Keratinocyte (primary cell): ENCODE measurements around the gene DSCAML1. TPM values are rescaled to one million over a fixed set of nuclear protein-coding genes. Genes with fewer than 3 reads are reported as not detected.

Experiments used
- DNase-seq: peaks from one replicate; pipeline ENCODE4 v3.0.0-alpha.2; 2011; ENCODE audit warnings: low read depth, missing footprints, low spot score
- FAIRE-seq: peaks from 2 replicates; lab custom pipeline; 2011; peaks lifted over from hg19 to GRCh38; lab: Jason Lieb, UNC
- H2AFZ ChIP-seq: 2 replicates; pipeline ENCODE4 v1.6.0; 2012; ENCODE audit warnings: low read length, control low read depth, inconsistent platforms; ENCODE audit not compliant: control insufficient read depth
- H3K27ac ChIP-seq: 2 replicates; pipeline ENCODE4 v1.5.1; 2011; ENCODE audit warnings: low read length; ENCODE audit not compliant: control insufficient read depth, insufficient read depth
- H3K27me3 ChIP-seq: 3 replicates; pipeline ENCODE4 v1.6.0; 2011; ENCODE audit warnings: low read length; ENCODE audit not compliant: control insufficient read depth, insufficient read depth; ENCODE audit errors: extremely low read depth
- H3K36me3 ChIP-seq, 2 experiments: 2 replicates in 1 of 2; 3 replicates in 1 of 2; pipeline ENCODE4 v1.5.1; 2011; ENCODE audit warnings: low read length in 2 of 2, mild to moderate bottlenecking in 1 of 2; ENCODE audit not compliant: control insufficient read depth in 2 of 2, insufficient read depth in 2 of 2; ENCODE audit errors: extremely low read depth in 1 of 2
- H3K4me1 ChIP-seq: 3 replicates; pipeline ENCODE4 v1.5.1; 2011; ENCODE audit warnings: low read length; ENCODE audit not compliant: control insufficient read depth, insufficient read depth; ENCODE audit errors: extremely low read depth
- H3K4me2 ChIP-seq: 3 replicates; pipeline ENCODE4 v1.6.0; 2011; ENCODE audit warnings: low read depth, low read length; ENCODE audit not compliant: control insufficient read depth, insufficient read depth; ENCODE audit errors: extremely low read depth
- H3K4me3 ChIP-seq, 3 experiments: fragments of 200-600 bp in 1 of 3; sonication (generic) in 1 of 3; 2 replicates in 2 of 3; 3 replicates in 1 of 3; pipeline ENCODE4 v1.5.1; 2011 to 2016; ENCODE audit warnings: low read length in 3 of 3, mild to moderate bottlenecking in 3 of 3, control low read depth in 2 of 3, inconsistent platforms in 1 of 3, low read depth in 1 of 3, mixed read lengths in 1 of 3, mixed run types in 1 of 3, moderate library complexity in 1 of 3; ENCODE audit not compliant: control insufficient read depth in 2 of 3, insufficient read depth in 2 of 3; ENCODE audit errors: extremely low read depth in 1 of 3
- H3K79me2 ChIP-seq: 2 replicates; pipeline ENCODE4 v1.6.0; 2012; ENCODE audit warnings: low read length; ENCODE audit not compliant: control insufficient read depth, insufficient read depth
- H3K9ac ChIP-seq: 3 replicates; pipeline ENCODE4 v1.6.0; 2011; ENCODE audit warnings: low read length; ENCODE audit not compliant: control insufficient read depth, insufficient read depth; ENCODE audit errors: extremely low read depth
- H3K9me1 ChIP-seq: 3 replicates; pipeline ENCODE4 v1.6.0; 2011; ENCODE audit warnings: low read length; ENCODE audit not compliant: control insufficient read depth, insufficient read depth; ENCODE audit errors: extremely low read depth
- H3K9me3 ChIP-seq: 2 replicates; pipeline ENCODE4 v1.5.1; 2012; ENCODE audit warnings: low read depth, low read length; ENCODE audit not compliant: control insufficient read depth
- H4K20me1 ChIP-seq: 3 replicates; pipeline ENCODE4 v1.6.0; 2011; ENCODE audit warnings: low read length; ENCODE audit not compliant: control insufficient read depth, insufficient read depth; ENCODE audit errors: extremely low read depth
- EZH2 ChIP-seq: IDR thresholded peaks from one replicate; pipeline ENCODE4 v1.6.1; 2012; ENCODE audit warnings: inconsistent platforms, mild to moderate bottlenecking, low read length, moderate library complexity
- dilution Hi-C: fragments of 300-500 bp; cut with MboI; formaldehyde crosslinking; loops from one replicate; pipeline ENCODE4 v1.7.0; 2020; ENCODE audit warnings: low sequenced_read_pairs; ENCODE audit not compliant: extremely low pct_ligation_motif_present
- polyA plus RNA-seq, 5 experiments: library from polyadenylated mRNA; depleted of rRNA in 3 of 5; stranded (reverse) in 3 of 5; stranded (forward) in 1 of 5; unstranded in 1 of 5; fragments of >200 nt; gene quantifications; 1 replicate in 1 of 5; 2 replicates in 3 of 5; 3 replicates in 1 of 5; pipeline versions ENCODE4 v1.2.1 to v1.2.3, GENCODE V29; 2011 to 2012; ENCODE audit warnings: missing spikeins in 2 of 5, low read depth in 1 of 5, low replicate concordance in 1 of 5
- TF ChIP-seq, protein P1 (sequence below), 3 experiments: IDR thresholded peaks in 1 of 3; conservative IDR thresholded peaks in 1 of 3; optimal IDR thresholded peaks in 1 of 3; 2 replicates in 2 of 3; 3 replicates in 1 of 3; pipeline versions ENCODE3 to v1.5.1; 2011; ENCODE audit warnings: low read length in 3 of 3, mild to moderate bottlenecking in 3 of 3, moderate library complexity in 2 of 3, control low read depth in 1 of 3, inconsistent platforms in 1 of 3; ENCODE audit not compliant: insufficient read depth in 2 of 3; ENCODE audit errors: extremely low read depth in 1 of 3

The DSCAML1 gene
- polyA plus RNA-seq, 1 donor (not counting 4 experiments of a cell fraction or from before 2014, with no cell fraction given), result not detected

DNA sequence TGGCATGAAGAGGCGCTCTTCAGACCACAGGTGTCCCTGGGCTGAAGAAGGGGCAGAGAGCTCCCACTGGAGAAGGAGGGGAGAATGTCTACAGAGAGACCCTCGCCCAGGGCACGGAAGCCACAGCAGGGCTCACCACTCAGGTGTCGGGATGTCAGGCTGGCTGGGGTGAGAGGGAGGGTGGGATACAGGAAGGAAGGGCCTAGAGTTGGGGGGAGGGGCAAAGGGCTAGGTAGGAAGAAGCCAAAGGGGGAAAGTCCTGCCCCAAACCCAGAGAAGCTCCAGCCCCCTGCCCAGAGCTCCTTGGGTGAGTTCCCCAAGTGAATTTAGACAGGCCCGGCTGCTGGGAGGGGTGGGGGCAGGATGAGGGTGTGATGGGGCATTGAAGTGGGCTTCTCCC lies 237.3 kb downstream of the DSCAML1 start:
- no peak overlapping the region for H3K27ac ChIP-seq
- TF ChIP-seq, protein P1, sequence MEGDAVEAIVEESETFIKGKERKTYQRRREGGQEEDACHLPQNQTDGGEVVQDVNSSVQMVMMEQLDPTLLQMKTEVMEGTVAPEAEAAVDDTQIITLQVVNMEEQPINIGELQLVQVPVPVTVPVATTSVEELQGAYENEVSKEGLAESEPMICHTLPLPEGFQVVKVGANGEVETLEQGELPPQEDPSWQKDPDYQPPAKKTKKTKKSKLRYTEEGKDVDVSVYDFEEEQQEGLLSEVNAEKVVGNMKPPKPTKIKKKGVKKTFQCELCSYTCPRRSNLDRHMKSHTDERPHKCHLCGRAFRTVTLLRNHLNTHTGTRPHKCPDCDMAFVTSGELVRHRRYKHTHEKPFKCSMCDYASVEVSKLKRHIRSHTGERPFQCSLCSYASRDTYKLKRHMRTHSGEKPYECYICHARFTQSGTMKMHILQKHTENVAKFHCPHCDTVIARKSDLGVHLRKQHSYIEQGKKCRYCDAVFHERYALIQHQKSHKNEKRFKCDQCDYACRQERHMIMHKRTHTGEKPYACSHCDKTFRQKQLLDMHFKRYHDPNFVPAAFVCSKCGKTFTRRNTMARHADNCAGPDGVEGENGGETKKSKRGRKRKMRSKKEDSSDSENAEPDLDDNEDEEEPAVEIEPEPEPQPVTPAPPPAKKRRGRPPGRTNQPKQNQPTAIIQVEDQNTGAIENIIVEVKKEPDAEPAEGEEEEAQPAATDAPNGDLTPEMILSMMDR (optimal IDR thresholded peaks at IDR 0.05 in 1 of 3, IDR thresholded peaks at IDR 0.05 in 1 of 3, conservative IDR thresholded peaks at IDR 0.05 in 1 of 3; ENCODE audit: extremely low read depth in 1 of 3, insufficient read depth in 2 of 3, low read length in 3 of 3), result no peak
- TF ChIP-seq EZH2, result no peak
- no peaks in the 10 kb centered on the region for H3K79me2 ChIP-seq
- no peaks in the 10 kb centered on the region for H3K36me3 ChIP-seq
- dilution Hi-C loops, result no loop called here
- no peaks in the 10 kb centered on the region for H3K9me3 ChIP-seq
- FAIRE-seq (no peak), DNase-seq (no peak)
- no peak overlapping the region for H2AFZ ChIP-seq
- no peaks in the 10 kb centered on the region for H3K4me1 ChIP-seq
- no peaks in the 10 kb centered on the region for H4K20me1 ChIP-seq
- H3K9ac ChIP-seq, result no peak overlapping the region
- no peak overlapping the region for H3K4me2 ChIP-seq
- no peak overlapping the region for H3K4me3 ChIP-seq
- H3K27me3 ChIP-seq, result peaks cover 12% of the 10 kb centered on the region
- no peaks in the 10 kb centered on the region for H3K9me1 ChIP-seq

DNA sequence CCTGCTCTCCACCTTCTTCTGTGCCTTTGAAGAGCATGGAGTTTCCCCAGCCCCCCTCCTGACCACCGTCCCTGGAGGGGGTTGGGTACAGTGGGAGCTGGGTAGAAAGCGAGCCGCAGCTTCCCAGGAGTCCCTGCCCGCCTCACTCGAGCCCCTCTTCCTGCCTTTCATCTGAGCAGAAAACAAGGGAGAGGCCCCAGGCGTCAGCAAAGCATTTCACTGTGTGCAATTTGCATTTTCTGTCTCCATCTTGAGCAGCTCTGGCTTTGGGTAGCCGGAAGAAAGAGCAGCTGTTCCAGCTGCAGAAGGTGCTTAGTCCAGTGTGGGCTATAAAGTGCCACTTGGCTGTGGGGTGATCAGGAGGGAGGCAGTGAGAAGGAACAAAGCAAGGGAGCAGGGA lies 239.7 kb downstream of the DSCAML1 start:
- Histone ChIP-seq H4K20me1 (no peaks in the 10 kb centered on the region), H3K4me3 (no peak overlapping the region), H3K9me1 (no peaks in the 10 kb centered on the region), H3K4me1 (no peaks in the 10 kb centered on the region), H3K36me3 (no peaks in the 10 kb centered on the region), H3K27me3 (peaks cover 17% of the 10 kb centered on the region), H2AFZ (no peak overlapping the region), H3K79me2 (no peaks in the 10 kb centered on the region), H3K9me3 (no peaks in the 10 kb centered on the region), H3K4me2 (no peak overlapping the region), H3K27ac (no peak overlapping the region), H3K9ac (no peak overlapping the region)
- dilution Hi-C loops, result no loop called here
- no peak for TF ChIP-seq EZH2
- TF ChIP-seq, protein P1 (optimal IDR thresholded peaks at IDR 0.05 in 1 of 3, IDR thresholded peaks at IDR 0.05 in 1 of 3, conservative IDR thresholded peaks at IDR 0.05 in 1 of 3; ENCODE audit: extremely low read depth in 1 of 3, insufficient read depth in 2 of 3, low read length in 3 of 3), result no peak
- DNase-seq, result no peak
- FAIRE-seq, result no peak
